ENCODE results near the gene ZBTB39. TPM values are rescaled to one million over a fixed set of nuclear protein-coding genes. Genes with fewer than 3 reads are reported as not detected.

Gene ZBTB39
- total RNA-seq, 1 experiment from 2014 or later, result 5.8 TPM

- Histone ChIP-seq H3K4me1 (ENCODE audit: control insufficient read depth, insufficient read depth, low read length) (peaks cover 12% of the 10 kb centered on the region), H3K27ac (ENCODE audit: low read length) (no peak overlapping the region), H3K4me3 (ENCODE audit: low read depth in 2 of 2, low read length in 2 of 2) (no peak overlapping the region), H3K27me3 (ENCODE audit: control insufficient read depth, insufficient read depth, low read length) (peaks cover 14% of the 10 kb centered on the region), H3K36me3 (ENCODE audit: control insufficient read depth, insufficient read depth, low read length) (no peaks in the 10 kb centered on the region), H3K9me3 (ENCODE audit: control insufficient read depth, insufficient read depth, low read depth, low read length) (no peaks in the 10 kb centered on the region)
- ChIA-PET POLR2A (interaction anchor here (0.6 kb wide), 1 partner anchor 35 kb away, joined by 3 read pairs; no protein-coding TSS in a partner anchor), CTCF (interaction anchor here (0.8 kb wide), 1 partner anchor 99 kb away, joined by 5 read pairs; the partner anchor contains the start of gene STAT6)
- no TSS peak for BruUV-seq (replicated peaks)
- in situ Hi-C loops (cut with HindIII; ENCODE audit: low pct_unique_long_range_greater_than_20kb, low sequenced_read_pairs) (no loop called here), intact Hi-C loops (cut with micrococcal nuclease; ENCODE audit: unreplicated experiment) (no loop called here)
- DNase-seq (ENCODE audit: low read depth, low spot score), result no peak
- ATAC-seq, result no peak
- TF ChIP-seq REST (IDR thresholded peaks at IDR 0.05; ENCODE audit: insufficient read depth in 1 of 2, low read depth in 2 of 2, low read length in 1 of 2) (no peak), SIN3A (IDR thresholded peaks at IDR 0.05; ENCODE audit: borderline replicate concordance, insufficient read depth, low read depth, low read length) (no peak), POLR2AphosphoS5 (IDR thresholded peaks at IDR 0.05; ENCODE audit: low read depth, low read length) (no peak), CTCF (IDR thresholded peaks at IDR 0.05) (no peak), TCF7L2 (IDR thresholded peaks at IDR 0.05; ENCODE audit: low read depth, low read length) (no peak)
These were observed 5.4 kb upstream of the ZBTB39 start for GRCh38 chr12:57011438-57012424.

GRCh38 chr12:57010627-57011247 lies 4.4 kb upstream of the ZBTB39 start:
- Histone ChIP-seq H3K9me3 (ENCODE audit: control insufficient read depth, insufficient read depth, low read depth, low read length) (no peaks in the 10 kb centered on the region), H3K27me3 (ENCODE audit: control insufficient read depth, insufficient read depth, low read length) (peaks cover 14% of the 10 kb centered on the region), H3K4me1 (ENCODE audit: control insufficient read depth, insufficient read depth, low read length) (peaks cover 14% of the 10 kb centered on the region), H3K36me3 (ENCODE audit: control insufficient read depth, insufficient read depth, low read length) (no peaks in the 10 kb centered on the region), H3K27ac (ENCODE audit: low read length) (no peak overlapping the region), H3K4me3 (ENCODE audit: low read depth in 2 of 2, low read length in 2 of 2) (no peak overlapping the region)
- DNase-seq (ENCODE audit: low read depth, low spot score) (no peak), ATAC-seq (no peak)
- in situ Hi-C loops (cut with HindIII; ENCODE audit: low pct_unique_long_range_greater_than_20kb, low sequenced_read_pairs) (no loop called here), intact Hi-C loops (cut with micrococcal nuclease; ENCODE audit: unreplicated experiment) (no loop called here)
- ChIA-PET CTCF (interaction anchor here (0.6 to 0.8 kb wide), 2 partner anchors 39 to 100 kb away, joined by 3 to 5 read pairs; partner anchors contain the start of gene STAT6), POLR2A (no interaction called here)
- TF ChIP-seq SIN3A (IDR thresholded peaks at IDR 0.05; ENCODE audit: borderline replicate concordance, insufficient read depth, low read depth, low read length) (no peak), POLR2AphosphoS5 (IDR thresholded peaks at IDR 0.05; ENCODE audit: low read depth, low read length) (no peak), TCF7L2 (IDR thresholded peaks at IDR 0.05; ENCODE audit: low read depth, low read length) (no peak), CTCF (IDR thresholded peaks at IDR 0.05) (no peak)
- no TSS peak for BruUV-seq (replicated peaks)
